K562 treated with DMSO at 1 percent for 12 hours (cell line): ENCODE measurements around the gene APOBEC3G. TPM values are rescaled to one million over a fixed set of nuclear protein-coding genes. Genes with fewer than 3 reads are reported as not detected.

Source experiments
- total RNA-seq: library from RNA; unstranded; fragments of 300-600 nt; gene quantifications from 2 replicates; pipeline ENCODE4 v1.2.3, GENCODE V29; 2022; ENCODE audit not compliant: insufficient read depth

The APOBEC3G gene
- total RNA-seq, result 7.4 and 11.1 TPM in 2 replicates

GRCh38 chr22:39077026-39077840 is at the start of gene APOBEC3G:
TSS of gene APOBEC3G (plus strand) at chr22:39077275. CDS start at chr22:39077362, 87 bp downstream.

GRCh38 chr22:39040538-39041296 is 36.4 kb upstream of the APOBEC3G start, which contains the start of gene APOBEC3F:
TSS of gene APOBEC3F (plus strand) at chr22:39040864. CDS start at chr22:39040961, 97 bp downstream.

GRCh38 chr22:39097098-39098020 is 20.3 kb downstream of the APOBEC3G start, which contains the start of gene APOBEC3H:
TSS of gene APOBEC3H (plus strand) at chr22:39097244. CDS start at chr22:39100279, 3,035 bp downstream.

Other genes with a start within 250 kb of the APOBEC3G start
- 2.1 and 4.1 TPM in 2 replicates for gene NPTXR, start 233.2 kb upstream of the APOBEC3G start, total RNA-seq
- gene CBX6, start 205.1 kb upstream of the APOBEC3G start, total RNA-seq, result 6.4 and 11.5 TPM in 2 replicates
- gene APOBEC3A, start 119.7 kb upstream of the APOBEC3G start, total RNA-seq, result not detected in 2 replicates
- gene APOBEC3B, start 94.9 kb upstream of the APOBEC3G start, total RNA-seq, result 47.6 and 70.1 TPM in 2 replicates
- 47.3 and 54.5 TPM in 2 replicates for gene APOBEC3C, start 63.0 kb upstream of the APOBEC3G start, total RNA-seq
- gene APOBEC3D, start 56.1 kb upstream of the APOBEC3G start, total RNA-seq, result 2.7 and 11.2 TPM in 2 replicates
- gene APOBEC3F, start 36.4 kb upstream of the APOBEC3G start, total RNA-seq, result 0.78 and 4.2 TPM in 2 replicates
- not detected in 2 replicates for gene APOBEC3H, start 20.0 kb downstream of the APOBEC3G start, total RNA-seq
- 5.1 and 7.3 TPM in 2 replicates for gene CBX7, start 75.4 kb downstream of the APOBEC3G start, total RNA-seq
- 0.16 TPM in 1 of 2 replicates, not detected in the other for gene PDGFB, start 167.7 kb downstream of the APOBEC3G start, total RNA-seq
- gene RPL3, start 242.3 kb downstream of the APOBEC3G start, total RNA-seq, result 3,946 and 4,438 TPM in 2 replicates